Left colon (tissue), 2 donors: ENCODE data around the gene ZBTB17. TPM values are rescaled to one million over a fixed set of nuclear protein-coding genes. Genes with fewer than 3 reads are reported as not detected.

Experiments
- total RNA-seq, 2 donors: library from RNA; stranded (reverse); fragmentation: NEBNext Ultra II Directional; extraction: Animal tissue kit (Norgen Biotek cat#: 25700); gene quantifications; one replicate each; pipeline ENCODE4 v1.2.1, GENCODE V29; 2021
- donor health status: DM: no; HTN: no; CAD: no.
- donor health status: DM: yes; HTN: yes; CAD: no.

Gene ZBTB17
- total RNA-seq, 2 donors from 2014 or later, result 29.1 to 30.0 TPM

Other genes with a start within 250 kb of the ZBTB17 start
- gene SLC25A34, start 239.8 kb downstream of the ZBTB17 start, total RNA-seq, result 10 to 100 TPM in 1 of 2 donors, 1 to 10 TPM in 1; 7.9 to 22.6 TPM
- gene TMEM82, start 233.6 kb downstream of the ZBTB17 start, total RNA-seq, result 10 to 100 TPM; 13.1 to 18.6 TPM
- 100 to 1,000 TPM; 275 to 294 TPM for gene FBLIM1, start 217.3 kb downstream of the ZBTB17 start, total RNA-seq
- 1 to 10 TPM; 2.2 to 2.6 TPM for gene UQCRHL, start 168.5 kb downstream of the ZBTB17 start, total RNA-seq
- 10 to 100 TPM; 46.7 to 47.6 TPM for gene SPEN, start 128.4 kb downstream of the ZBTB17 start, total RNA-seq
- gene SRARP, start 28.1 kb upstream of the ZBTB17 start, total RNA-seq, result not detected
- 10 to 100 TPM in 1 of 2 donors, under 1 TPM in 1; 0.73 to 17.6 TPM for gene HSPB7, start 41.9 kb upstream of the ZBTB17 start, total RNA-seq
- 1 to 10 TPM in 1 of 2 donors, under 1 TPM in 1; 0.73 to 1.7 TPM for gene CLCNKA, start 45.9 kb upstream of the ZBTB17 start, total RNA-seq
- under 1 TPM in 1 of 2 donors, not detected in 1; 0.14 TPM for gene CLCNKB, start 67.7 kb upstream of the ZBTB17 start, total RNA-seq
- gene FAM131C, start 97.5 kb upstream of the ZBTB17 start, total RNA-seq, result not detected
- gene EPHA2, start 180.0 kb upstream of the ZBTB17 start, total RNA-seq, result 10 to 100 TPM; 44.3 to 48.1 TPM
- gene ARHGEF19, start 236.6 kb upstream of the ZBTB17 start, total RNA-seq, result 10 to 100 TPM in 1 of 2 donors, 1 to 10 TPM in 1; 8.0 to 10.6 TPM